Endothelial cell of umbilical vein (primary cell): ENCODE results near the gene DCLK1. TPM values are rescaled to one million over a fixed set of nuclear protein-coding genes. Genes with fewer than 3 reads are reported as not detected.

ENCODE experiments used
- BruUV-seq: library from RNA; stranded (reverse); fragments of 400-500 nt; replicated peaks from 2 replicates; lab custom pipeline; 2021; lab: Mats Ljungman, UMichigan
- CTCF ChIA-PET: fragments of 300-600, 350-600 bp; sonication (Branson Sonifier 250); formaldehyde crosslinking; loops from one replicate; lab custom pipeline; 2021; ENCODE audit warnings: antibody characterized with exemption, inconsistent platforms; lab: Charles Lee
- POLR2A ChIA-PET: fragments of 300-600, 350-600 bp; sonication (Branson Sonifier 250); formaldehyde crosslinking; loops from one replicate; lab custom pipeline; 2021; ENCODE audit warnings: antibody characterized with exemption, inconsistent platforms; lab: Charles Lee
- DNase-seq: peaks from one replicate; pipeline ENCODE4 v3.0.0-alpha.2; 2011; ENCODE audit warnings: low read depth, low spot score
- FAIRE-seq: peaks from 2 replicates; lab custom pipeline; 2011; peaks lifted over from hg19 to GRCh38; lab: Jason Lieb, UNC
- H2AFZ ChIP-seq: 2 replicates; pipeline ENCODE4 v1.6.0; 2012; ENCODE audit warnings: low read depth, low read length, control low read depth, inconsistent platforms
- H3K27ac ChIP-seq: 2 replicates; pipeline ENCODE4 v1.5.1; 2011; ENCODE audit warnings: low read depth, mild to moderate bottlenecking, control low read depth, low read length, moderate library complexity; ENCODE audit not compliant: insufficient read depth
- H3K27me3 ChIP-seq, 2 experiments: 2 replicates each; pipeline versions ENCODE4 v1.6.0 to v1.6.1; 2011; ENCODE audit warnings: low read length in 2 of 2, mixed read lengths in 1 of 2; ENCODE audit not compliant: control insufficient read depth in 2 of 2, insufficient read depth in 2 of 2
- H3K36me3 ChIP-seq, 2 experiments: 2 replicates in 1 of 2; 3 replicates in 1 of 2; pipeline ENCODE4 v1.5.1; 2011; ENCODE audit warnings: low read length in 2 of 2, mild to moderate bottlenecking in 1 of 2, moderate library complexity in 1 of 2; ENCODE audit not compliant: control insufficient read depth in 2 of 2, insufficient read depth in 2 of 2; ENCODE audit errors: extremely low read depth in 1 of 2
- H3K4me1 ChIP-seq: 3 replicates; pipeline ENCODE4 v1.5.1; 2011; ENCODE audit warnings: mild to moderate bottlenecking, low read length; ENCODE audit not compliant: control insufficient read depth, insufficient read depth; ENCODE audit errors: extremely low read depth
- H3K4me2 ChIP-seq: 2 replicates; pipeline ENCODE4 v1.6.1; 2011; ENCODE audit warnings: low read length, control low read depth, mixed read lengths; ENCODE audit not compliant: insufficient read depth
- H3K4me3 ChIP-seq, 3 experiments: fragments of 200-600 bp in 1 of 3; sonication (generic), shearing (Covaris generic) in 1 of 3; replicated peaks in 1 of 3; 2 replicates each; pipeline ENCODE4 v1.5.1; 2011 to 2016; ENCODE audit warnings: control low read depth in 3 of 3, low read length in 3 of 3, mild to moderate bottlenecking in 2 of 3, inconsistent platforms in 1 of 3, low read depth in 1 of 3, moderate library complexity in 1 of 3; ENCODE audit not compliant: insufficient read depth in 1 of 3
- H3K79me2 ChIP-seq: 2 replicates; pipeline ENCODE4 v1.6.0; 2012; ENCODE audit warnings: low read length, inconsistent platforms; ENCODE audit not compliant: control insufficient read depth, insufficient read depth
- H3K9ac ChIP-seq: replicated peaks from 2 replicates; pipeline ENCODE3; 2011; ENCODE audit warnings: low read length, control low read depth; ENCODE audit not compliant: insufficient read depth; ENCODE audit errors: extremely low read depth
- H3K9me1 ChIP-seq: replicated peaks from 3 replicates; pipeline ENCODE4 v1.6.0; 2011; ENCODE audit warnings: mild to moderate bottlenecking, low read length; ENCODE audit not compliant: control insufficient read depth, insufficient read depth; ENCODE audit errors: extremely low read depth
- H3K9me3 ChIP-seq: replicated peaks from 2 replicates; pipeline ENCODE4 v1.5.1; 2012; ENCODE audit warnings: low read length, inconsistent platforms; ENCODE audit not compliant: control insufficient read depth, insufficient read depth
- H4K20me1 ChIP-seq: replicated peaks from 2 replicates; pipeline ENCODE3; 2011; ENCODE audit warnings: mild to moderate bottlenecking, low read length; ENCODE audit not compliant: control insufficient read depth, insufficient read depth; ENCODE audit errors: extremely low read depth
- CTCF ChIP-seq, 2 donors: IDR thresholded peaks; 1 replicate in 1 of 2; 2 replicates in 1 of 2; pipeline ENCODE4 v1.5.1; 2011; ENCODE audit warnings: low read length in 2 of 2, mild to moderate bottlenecking in 2 of 2, moderate library complexity in 2 of 2, control low read depth in 1 of 2, inconsistent platforms in 1 of 2, low read depth in 1 of 2; ENCODE audit not compliant: insufficient read depth in 1 of 2; ENCODE audit errors: extremely low read depth in 1 of 2
- EZH2 ChIP-seq: IDR thresholded peaks from 2 replicates; pipeline ENCODE4 v1.6.1; 2012; ENCODE audit warnings: borderline replicate concordance, low read depth, mild to moderate bottlenecking, moderate library complexity, low read length, inconsistent platforms; ENCODE audit not compliant: severe bottlenecking
- FOS ChIP-seq: IDR thresholded peaks from 2 replicates; pipeline ENCODE4 v1.6.1; 2011; ENCODE audit warnings: mild to moderate bottlenecking, low read length, moderate library complexity, borderline replicate concordance; ENCODE audit not compliant: insufficient read depth
- GATA2 ChIP-seq: IDR thresholded peaks from 2 replicates; pipeline ENCODE4 v1.7.0; 2011; ENCODE audit warnings: low read depth, mild to moderate bottlenecking, moderate library complexity, mixed read lengths, low read length; ENCODE audit not compliant: insufficient read length, insufficient read depth
- JUN ChIP-seq: IDR thresholded peaks from 2 replicates; pipeline ENCODE4 v1.6.1; 2011; ENCODE audit warnings: borderline replicate concordance, low read depth; ENCODE audit not compliant: insufficient read length, insufficient read depth
- MAX ChIP-seq: IDR thresholded peaks from 2 replicates; pipeline ENCODE4 v1.6.1; 2011; ENCODE audit not compliant: insufficient read depth, insufficient read length
- MYC ChIP-seq: IDR thresholded peaks from one replicate; pipeline ENCODE4 v1.6.1; 2011; ENCODE audit warnings: mild to moderate bottlenecking, low read depth, low read length
- POLR2A ChIP-seq: IDR thresholded peaks from 2 replicates; pipeline ENCODE4 v1.6.1; 2012; ENCODE audit warnings: low read depth, mild to moderate bottlenecking, control low read depth, low read length
- POLR2AphosphoS5 ChIP-seq: IDR thresholded peaks from 2 replicates; pipeline ENCODE4 v1.6.1; 2012; ENCODE audit warnings: low read depth, mild to moderate bottlenecking, control low read depth, low read length, moderate library complexity; ENCODE audit not compliant: insufficient read depth
- dilution Hi-C: fragments of 300-500 bp; cut with MboI; formaldehyde crosslinking; loops from one replicate; pipeline ENCODE4 v1.15.0; 2019; ENCODE audit warnings: low sequenced_read_pairs; ENCODE audit not compliant: extremely low pct_ligation_motif_present
- intact Hi-C: fragments of 100-400 bp; cut with micrococcal nuclease; formaldehyde crosslinking; loops from one replicate; pipeline ENCODE4 v1.10.0; 2022
- polyA plus RNA-seq, 4 experiments: library from polyadenylated mRNA; depleted of rRNA in 3 of 4; stranded (reverse) in 3 of 4; unstranded in 1 of 4; fragments of >200 nt; gene quantifications; 2 replicates each; pipeline versions ENCODE4 v1.2.1 to v1.2.3, GENCODE V29; 2011 to 2012; ENCODE audit warnings: missing spikeins in 1 of 4
- total RNA-seq: library from RNA; stranded (reverse); gene quantifications from 2 replicates; pipeline ENCODE4 v1.2.3, GENCODE V29; 2021

Gene DCLK1
- total and polyA plus RNA-seq, 2 donors (not counting 3 experiments of a cell fraction or from before 2014, with no cell fraction given), result 0.28 to 3.9 TPM

- peaks cover 5% of the 10 kb centered on the region for H3K4me1 ChIP-seq
- H3K9me1 ChIP-seq, result peaks cover 2% of the 10 kb centered on the region
- H3K36me3 ChIP-seq, result no peaks in the 10 kb centered on the region
- intact Hi-C loops, result no loop called here
- H3K4me3 ChIP-seq, result no peak overlapping the region
- H3K27ac ChIP-seq, result no peak overlapping the region
- ChIA-PET POLR2A (no interaction called here), CTCF (interaction anchor here (2.1 kb wide), 1 partner anchor 10 kb away, joined by 8 read pairs; no protein-coding TSS in a partner anchor)
- BruUV-seq, result no TSS peak
- no peak overlapping the region for H3K4me2 ChIP-seq
- DNase-seq, result no peak
- dilution Hi-C loops, result no loop called here
- H3K9me3 ChIP-seq, result no peaks in the 10 kb centered on the region
- H2AFZ ChIP-seq, result no peak overlapping the region
- no peaks in the 10 kb centered on the region for H4K20me1 ChIP-seq
- peaks cover 0 to 2% of the 10 kb centered on the region in 2 experiments for H3K27me3 ChIP-seq
- H3K79me2 ChIP-seq, result no peaks in the 10 kb centered on the region
- no peak for FAIRE-seq
- no peak overlapping the region for H3K9ac ChIP-seq
- TF ChIP-seq POLR2AphosphoS5 (no peak), JUN (no peak), POLR2A (no peak), GATA2 (no peak), MYC (no peak), CTCF (IDR thresholded peaks at IDR 0.05; ENCODE audit: extremely low read depth in 1 of 2, insufficient read depth in 1 of 2, low read depth in 1 of 2, low read length in 2 of 2) (no peak), FOS (no peak), MAX (no peak), EZH2 (no peak)
Measured at GRCh38 chr13:36142735-36143134, 11.6 kb upstream of the DCLK1 start.
